ENCODE results near the gene RAPH1. TPM values are rescaled to one million over a fixed set of nuclear protein-coding genes. Genes with fewer than 3 reads are reported as not detected.
"Not testable (repeated sequence)": the region's sequence is repeated elsewhere in the genome, so short reads cannot be mapped to it uniquely, and the experiment has no call there.

The RAPH1 gene
- total RNA-seq, 1 donor: 0.27 TPM

DNA sequence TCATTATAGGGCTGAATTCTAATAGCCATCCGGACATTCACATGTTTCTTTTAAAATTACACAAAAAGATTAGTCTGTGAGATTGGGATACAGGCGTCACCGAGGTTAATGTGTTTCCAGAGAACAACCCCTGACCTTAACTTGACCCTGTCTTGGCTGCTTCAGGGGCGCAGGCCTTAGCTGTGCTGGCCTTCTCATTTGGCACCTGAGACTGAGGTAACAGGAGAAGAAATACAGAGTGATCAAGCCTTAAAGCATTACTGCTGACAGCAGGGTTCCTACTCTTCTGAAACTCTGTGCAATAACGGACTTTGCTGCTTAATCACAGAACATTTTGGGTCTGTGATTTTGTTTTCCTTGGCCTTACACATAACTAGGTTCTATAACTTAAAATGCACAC lies 92.6 kb downstream of the RAPH1 start:
- DNase-seq (ENCODE audit: low read depth in 2 of 3, low spot score in 2 of 3): no peak

- no peak for DNase-seq (ENCODE audit: low read depth in 2 of 3, low spot score in 2 of 3)
Observed at GRCh38 chr2:203441463-203441862, 93.6 kb downstream of the RAPH1 start.

DNA sequence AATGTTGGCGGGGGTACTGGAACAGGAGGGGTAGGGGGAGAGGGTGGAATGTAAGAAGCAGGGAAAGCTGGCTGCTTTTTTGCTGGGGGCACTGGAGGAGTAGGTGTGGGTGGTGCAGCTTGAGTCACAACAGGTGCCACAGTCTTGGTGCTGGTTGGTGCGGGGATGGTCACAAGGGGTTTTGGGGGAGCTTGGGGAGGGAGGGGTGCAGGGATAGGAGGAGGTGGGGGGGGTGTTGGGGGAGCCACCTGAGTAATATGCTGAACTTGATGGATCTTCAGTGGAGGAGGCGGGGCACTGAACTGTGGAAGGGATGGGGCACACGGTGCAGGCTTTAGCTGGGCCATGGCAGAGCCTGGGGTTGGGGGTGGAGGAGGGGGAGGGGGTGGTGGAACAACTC lies 94.4 kb downstream of the RAPH1 start:
- no peak for DNase-seq (ENCODE audit: low read depth in 2 of 3, low spot score in 2 of 3)

- DNase-seq (ENCODE audit: low read depth in 2 of 3, low spot score in 2 of 3): no peak
Observed at GRCh38 chr2:203438528-203438927, 96.6 kb downstream of the RAPH1 start.

DNA sequence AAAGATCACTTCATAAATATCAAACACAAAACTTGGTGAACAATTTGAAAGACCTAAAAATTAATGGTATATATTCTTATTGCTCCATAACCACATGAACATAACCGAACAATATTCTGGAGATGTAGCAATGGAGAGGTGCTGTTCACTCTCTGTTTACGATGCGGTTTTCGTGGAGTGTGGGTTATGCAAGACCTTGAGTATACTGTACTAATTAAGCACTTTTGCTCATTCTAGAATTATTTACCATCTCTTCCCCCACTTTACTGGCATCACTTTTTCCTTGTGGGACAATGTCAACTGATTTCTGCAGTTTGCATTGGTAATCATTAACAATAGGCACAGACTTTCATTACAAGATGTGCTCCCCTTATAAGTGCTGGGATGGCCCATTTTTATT lies 97.6 kb downstream of the RAPH1 start:
- no peak for DNase-seq (ENCODE audit: low read depth in 2 of 3, low spot score in 2 of 3)

DNA sequence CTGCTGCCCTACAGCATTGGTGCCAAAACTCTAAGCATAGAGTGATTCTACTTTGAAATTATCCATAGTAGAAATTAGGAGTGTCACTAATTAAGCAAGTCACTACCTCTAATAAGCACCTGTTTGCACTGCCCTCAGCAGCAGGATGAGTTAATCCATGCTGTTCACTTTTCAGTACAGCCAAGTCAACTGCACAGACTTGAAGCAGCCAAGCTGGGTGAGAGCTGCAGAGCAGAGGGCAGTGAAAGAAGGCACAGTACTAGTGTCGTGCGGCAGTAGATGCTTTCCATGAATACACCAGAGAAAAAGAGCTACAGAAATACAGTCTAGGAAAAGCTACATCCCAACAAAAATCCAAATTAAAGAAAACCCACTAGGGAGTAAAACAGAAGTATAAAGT lies 98.6 kb downstream of the RAPH1 start:
- no peak for DNase-seq (ENCODE audit: low read depth in 2 of 3, low spot score in 2 of 3)

DNA sequence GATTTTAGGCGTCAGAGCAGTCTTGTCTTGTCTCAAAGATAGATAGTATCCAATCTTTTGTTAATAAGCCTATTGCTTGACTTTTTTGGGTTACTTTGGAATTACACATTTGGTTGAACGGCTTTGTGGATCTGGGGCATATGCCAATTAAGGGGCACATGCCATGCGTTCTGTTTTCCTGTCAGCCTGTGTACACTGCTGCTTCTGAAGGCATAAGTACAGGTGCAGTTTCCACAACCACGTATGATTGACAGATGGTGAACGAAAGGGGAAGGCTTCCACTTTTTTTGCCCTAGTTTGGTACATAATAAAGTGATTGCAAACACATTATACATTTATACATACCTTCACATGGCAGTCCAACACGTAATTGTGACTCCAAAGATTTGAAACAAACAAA lies 102.3 kb downstream of the RAPH1 start:
- DNase-seq (ENCODE audit: low read depth in 2 of 3, low spot score in 2 of 3): no peak

- no peak for DNase-seq (ENCODE audit: low read depth in 2 of 3, low spot score in 2 of 3)
Observed at GRCh38 chr2:203431391-203432185, 103.5 kb downstream of the RAPH1 start.

DNA sequence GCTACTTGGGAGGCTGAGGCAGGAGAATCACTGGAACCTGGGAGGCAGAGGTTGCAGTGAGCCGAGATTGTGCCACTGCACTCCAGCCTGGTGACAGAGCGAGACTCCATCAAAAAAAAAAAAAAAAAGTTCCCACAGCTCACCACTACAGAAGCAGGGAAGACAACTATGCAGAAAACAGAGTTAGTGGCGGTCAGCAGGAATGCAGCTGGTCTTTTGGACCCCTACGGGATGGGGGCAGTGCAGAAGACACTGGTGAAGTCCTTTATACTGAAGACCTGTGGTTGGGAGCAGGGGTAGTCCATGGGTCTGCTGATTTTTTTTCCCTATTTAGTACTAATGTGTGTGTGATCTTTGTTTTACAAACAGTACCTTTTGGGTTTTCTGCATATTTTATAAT lies 105.5 kb downstream of the RAPH1 start:
- not testable (repeated sequence) for DNase-seq (ENCODE audit: low read depth in 2 of 3, low spot score in 2 of 3)

GRCh38 chr2:203427061-203427460 lies 108.0 kb downstream of the RAPH1 start:
- DNase-seq (ENCODE audit: low read depth in 2 of 3, low spot score in 2 of 3): no peak

DNA sequence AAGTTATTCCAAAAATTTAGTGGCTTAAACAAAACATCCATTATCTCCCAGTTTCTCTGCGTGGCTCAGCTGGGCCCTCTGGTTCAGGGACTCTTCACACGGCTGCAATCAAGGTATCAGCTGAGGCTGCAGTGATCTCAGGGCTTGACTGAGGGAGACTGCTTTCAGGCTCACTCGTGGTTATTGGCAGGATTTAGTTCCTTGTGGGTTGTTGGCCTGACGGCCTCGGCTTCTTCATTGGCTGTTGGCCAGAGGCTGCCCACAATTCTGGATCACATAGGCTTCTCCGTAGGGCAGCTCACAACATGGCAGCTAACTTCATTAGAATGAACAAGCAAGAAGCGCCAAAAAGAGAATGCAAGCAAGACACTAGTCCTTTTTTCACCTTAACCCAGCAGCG lies 116.8 kb downstream of the RAPH1 start:
- DNase-seq (ENCODE audit: low read depth in 2 of 3, low spot score in 2 of 3): no peak

DNA sequence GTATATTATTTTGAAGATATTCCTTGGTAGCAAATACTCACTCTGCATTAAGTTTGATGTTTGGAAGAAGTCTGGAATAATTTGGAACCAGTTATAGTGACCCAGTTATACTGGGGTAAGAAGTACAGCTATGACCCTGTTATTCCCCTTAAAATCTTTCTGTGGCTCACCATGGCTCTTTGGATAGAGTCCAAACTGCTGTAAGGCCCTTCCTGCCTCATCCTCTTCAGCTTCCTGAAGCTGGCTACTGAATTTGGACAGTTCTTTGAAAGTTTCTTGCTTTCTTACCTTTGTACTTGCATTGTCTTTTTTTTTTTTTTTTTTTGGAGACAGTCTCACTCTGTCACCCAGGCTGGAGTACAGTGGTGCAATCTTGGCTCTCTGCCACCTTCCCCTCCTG lies 121.3 kb downstream of the RAPH1 start:
- DNase-seq (ENCODE audit: low read depth in 2 of 3, low spot score in 2 of 3): no peak

DNA sequence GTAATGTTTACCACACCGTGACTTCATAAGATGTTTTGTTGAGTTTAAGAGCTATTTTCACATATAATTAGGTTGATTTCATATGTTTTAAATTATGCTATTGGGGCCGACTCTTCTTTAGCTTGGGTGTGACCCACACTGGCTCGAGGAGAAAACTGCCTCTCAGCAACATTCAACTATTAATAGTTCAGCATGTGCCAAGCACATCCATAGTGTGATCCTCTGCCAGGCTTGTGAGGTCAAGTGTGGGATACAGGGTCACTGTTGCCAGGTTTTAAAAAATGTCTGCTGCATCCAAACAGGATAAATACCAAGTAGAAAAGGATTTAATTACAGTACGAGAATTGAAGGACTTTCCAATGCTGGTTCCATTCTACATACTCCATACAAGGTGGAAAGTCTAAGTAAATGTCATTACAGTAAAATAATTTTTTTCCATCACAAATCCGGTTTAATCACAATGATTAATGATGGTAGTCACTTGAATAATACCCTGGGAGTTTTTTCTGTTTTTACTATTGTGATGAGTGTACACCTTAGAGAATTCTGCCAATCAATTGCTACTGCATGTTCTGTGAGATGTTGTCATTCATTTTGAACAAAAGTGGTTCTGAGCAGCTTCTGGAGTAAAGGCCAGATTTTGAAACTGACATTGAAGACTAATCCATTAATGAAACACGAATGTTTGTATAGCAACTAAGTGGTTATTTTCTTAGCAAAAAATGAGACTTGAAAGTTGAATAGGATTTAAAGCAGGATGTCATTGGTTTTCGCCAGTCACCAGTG lies 122.4 kb downstream of the RAPH1 start:
- no peak for DNase-seq (ENCODE audit: low read depth in 2 of 3, low spot score in 2 of 3)

- no peak for DNase-seq (ENCODE audit: low read depth in 2 of 3, low spot score in 2 of 3)
Observed at GRCh38 chr2:203407496-203407895, 127.6 kb downstream of the RAPH1 start.

DNA sequence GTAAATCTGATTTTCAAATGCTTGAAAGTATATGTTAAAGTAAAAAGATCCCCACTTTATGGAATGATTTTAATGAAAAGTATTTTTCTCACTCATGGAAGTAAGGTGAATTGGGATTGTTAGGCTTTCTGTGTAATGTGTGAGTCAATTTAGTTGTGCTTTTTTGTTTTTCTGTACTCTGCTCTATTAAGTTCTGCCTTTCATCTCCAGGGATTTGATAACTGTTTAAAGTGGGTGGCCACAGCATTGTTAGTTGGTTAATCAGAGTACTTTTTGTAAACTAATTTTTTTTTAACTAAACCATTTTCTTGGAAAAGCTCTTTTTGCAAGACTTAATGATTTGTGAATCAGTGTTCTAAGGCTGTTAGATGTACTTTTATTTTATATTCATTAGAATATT lies 130.1 kb downstream of the RAPH1 start:
- DNase-seq (ENCODE audit: low read depth in 2 of 3, low spot score in 2 of 3): no peak

DNA sequence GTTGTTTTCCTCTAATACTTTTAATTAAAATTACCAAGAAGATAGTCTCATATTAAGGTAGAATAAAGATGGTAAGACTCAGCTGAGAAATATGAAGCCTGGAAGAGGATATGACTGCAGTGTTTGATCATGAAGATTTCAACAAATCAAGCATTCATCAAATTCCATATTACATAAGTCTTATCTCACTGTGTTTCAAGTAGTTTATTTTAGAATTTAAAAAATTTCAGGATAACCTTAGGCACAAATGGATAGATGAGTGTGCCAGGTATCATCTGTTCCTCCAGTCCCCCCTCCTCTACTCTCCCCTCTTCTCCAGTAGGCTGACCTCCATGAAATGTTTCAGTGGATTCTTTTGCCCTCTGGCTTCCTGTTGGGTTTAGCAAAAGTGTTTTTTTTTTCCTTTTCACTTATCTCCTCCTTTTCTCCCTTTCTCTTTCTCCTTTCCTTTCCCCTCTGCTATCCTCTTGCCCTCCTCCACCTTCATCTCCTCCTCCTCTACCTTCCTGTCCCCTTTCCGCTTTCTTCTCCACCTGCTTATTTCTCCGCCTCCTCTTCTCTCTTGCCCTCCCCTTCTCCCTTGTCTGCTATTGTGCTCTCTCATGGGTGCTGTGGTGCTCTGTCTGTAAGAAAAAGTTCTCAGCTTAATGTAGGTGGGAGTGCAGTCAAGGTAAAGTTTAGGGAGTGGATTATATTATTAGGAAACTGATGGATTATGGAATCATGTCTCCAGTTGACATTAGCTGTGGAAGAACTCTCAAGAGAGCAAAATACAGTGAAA lies 134.1 kb downstream of the RAPH1 start:
- no peak for DNase-seq (ENCODE audit: low read depth in 2 of 3, low spot score in 2 of 3)

GRCh38 chr2:203399031-203399430 lies 136.1 kb downstream of the RAPH1 start:
- DNase-seq (ENCODE audit: low read depth in 2 of 3, low spot score in 2 of 3): no peak

- peak in 2 of 3 donors; percentile 6 to 17 for DNase-seq (ENCODE audit: low read depth in 2 of 3, low spot score in 2 of 3)
Observed at GRCh38 chr2:203396667-203397066, 138.4 kb downstream of the RAPH1 start.

DNA sequence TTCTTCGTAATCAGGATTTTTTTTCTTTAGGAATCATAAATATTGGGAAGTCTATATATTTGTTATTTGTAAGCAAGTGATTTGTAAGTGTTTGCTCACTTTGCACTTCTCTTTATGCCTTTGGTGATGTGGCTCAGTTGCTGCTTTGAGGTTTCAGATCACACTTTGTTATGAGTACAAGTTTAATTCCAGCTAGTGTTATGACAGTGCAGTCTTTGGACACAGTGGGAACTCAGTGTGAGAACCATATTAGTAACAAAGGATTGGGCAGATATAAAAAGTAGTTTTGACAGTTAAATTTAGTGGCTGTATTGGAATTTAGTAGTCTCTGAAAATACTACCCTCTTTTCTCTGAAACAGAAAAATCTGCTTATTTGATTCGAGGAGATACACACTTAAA lies 139.2 kb downstream of the RAPH1 start:
- DNase-seq (ENCODE audit: low read depth in 2 of 3, low spot score in 2 of 3): no peak

- peak in 2 of 3 donors; percentile 10 to 32 for DNase-seq (ENCODE audit: low read depth in 2 of 3, low spot score in 2 of 3)
Observed at GRCh38 chr2:203394519-203395227, 140.4 kb downstream of the RAPH1 start.

DNA sequence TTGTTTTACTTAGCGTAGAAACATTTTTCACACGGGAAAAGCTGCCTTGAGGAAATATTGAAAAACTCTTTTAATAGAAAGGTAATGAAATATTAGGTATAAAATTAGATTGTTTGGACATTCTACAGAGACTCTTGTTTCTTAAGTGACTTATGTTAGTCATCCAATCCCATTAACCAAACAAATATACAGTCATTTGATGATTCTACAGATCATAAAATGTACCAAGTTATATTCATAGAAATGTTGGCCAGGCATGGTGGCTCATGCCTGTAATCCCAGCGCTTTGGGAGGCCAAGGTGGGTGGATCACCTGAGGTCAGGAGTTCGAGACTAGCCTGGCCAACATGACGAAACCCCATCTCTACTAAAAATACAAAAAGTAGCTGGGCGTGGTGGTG lies 146.9 kb downstream of the RAPH1 start:
- DNase-seq (ENCODE audit: low read depth in 2 of 3, low spot score in 2 of 3): not testable (repeated sequence)

Measured in hematopoietic multipotent progenitor cell (in vitro differentiated cells).